SK-N-SH treated with all-trans-retinoic acid at 6 μM for 48 hours (cell line): ENCODE data around the gene ARHGAP26.

Experiments used
- ARNTL ChIP-seq: fragments of 450-650 bp; formaldehyde crosslinking; IDR thresholded peaks from 2 replicates; pipeline ENCODE4 v1.5.0; 2020; ENCODE audit warnings: low read depth, mild to moderate bottlenecking, moderate library complexity, borderline replicate concordance
- BACH2 ChIP-seq: fragments of 250-450 bp; sonication (Bioruptor Pico); IDR thresholded peaks from 2 replicates; pipeline ENCODE4 v1.9.0; 2021; ENCODE audit warnings: mild to moderate bottlenecking, borderline replicate concordance
- SNAI2 ChIP-seq: fragments of 250-450 bp; sonication (Bioruptor Pico); IDR thresholded peaks from 2 replicates; pipeline ENCODE4 v1.5.0; 2020; ENCODE audit warnings: mild to moderate bottlenecking, moderate library complexity
- ZFP30 ChIP-seq: fragments of 450-650 bp; formaldehyde crosslinking; IDR thresholded peaks from 2 replicates; pipeline ENCODE4 v1.5.0; 2022; ENCODE audit warnings: mild to moderate bottlenecking, moderate library complexity

- TF ChIP-seq ARNTL (CRISPR knock-in tag) (no peak), BACH2 (CRISPR knock-in tag) (no peak), SNAI2 (CRISPR knock-in tag) (no peak), ZFP30 (no peak)
These were observed 34.6 kb upstream of the ARHGAP26 start for GRCh38 chr5:142735323-142736246.
